Measurements from ENCODE around the gene PKP2.

The PKP2 gene

DNA sequence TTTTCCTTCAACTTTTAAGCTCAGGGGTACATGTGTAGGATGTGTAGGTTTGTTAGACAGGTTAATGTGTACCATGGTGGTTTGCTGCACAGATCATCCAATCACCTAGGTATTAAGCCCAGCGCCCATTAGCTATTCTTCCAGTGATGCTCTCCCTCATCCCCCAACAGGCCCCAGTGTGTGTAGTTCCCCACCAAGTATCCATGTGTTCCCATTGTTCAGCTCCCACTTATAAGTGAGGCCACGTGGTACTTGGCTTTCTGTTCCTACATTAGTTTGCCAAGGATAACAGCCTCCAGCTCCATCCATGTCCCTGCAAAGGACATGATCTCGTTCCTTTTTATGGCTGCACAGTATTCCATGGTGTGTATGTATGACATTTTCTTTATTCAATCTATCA, 92.3 kb downstream of the PKP2 start:
- no peak for DNase-seq

DNA sequence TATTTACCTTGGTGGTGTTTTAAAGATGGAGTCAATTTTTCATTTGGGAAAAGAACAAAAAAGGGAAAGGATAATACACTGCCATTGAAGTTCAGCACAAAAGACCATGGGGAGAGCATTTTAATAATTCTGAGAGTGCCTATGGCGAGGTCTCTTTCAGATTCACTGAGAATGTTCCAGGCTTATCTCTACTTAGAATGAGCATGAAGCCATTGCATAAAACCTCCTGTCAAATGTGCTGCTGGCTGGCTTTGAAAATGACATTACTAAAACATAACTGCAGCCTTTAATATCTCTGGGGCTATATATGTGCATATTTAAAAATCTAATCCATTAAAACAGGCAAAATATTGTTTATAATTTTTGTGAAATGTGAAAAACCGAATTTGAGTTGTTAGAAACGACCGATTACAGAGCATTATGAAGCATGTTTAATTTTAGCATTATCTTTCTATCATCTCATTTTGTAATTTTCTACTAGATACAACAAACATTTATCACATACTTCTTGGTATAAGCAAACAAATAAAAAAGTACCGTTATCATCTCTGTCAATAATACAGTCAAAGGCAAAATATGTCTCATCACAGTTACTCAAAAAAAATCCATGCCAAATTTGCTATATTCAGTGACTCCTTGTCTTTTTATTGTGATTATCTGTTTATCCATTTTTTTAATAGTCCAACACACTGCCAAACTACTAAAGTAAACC, 95.2 kb downstream of the PKP2 start:
- DNase-seq: no peak

DNA sequence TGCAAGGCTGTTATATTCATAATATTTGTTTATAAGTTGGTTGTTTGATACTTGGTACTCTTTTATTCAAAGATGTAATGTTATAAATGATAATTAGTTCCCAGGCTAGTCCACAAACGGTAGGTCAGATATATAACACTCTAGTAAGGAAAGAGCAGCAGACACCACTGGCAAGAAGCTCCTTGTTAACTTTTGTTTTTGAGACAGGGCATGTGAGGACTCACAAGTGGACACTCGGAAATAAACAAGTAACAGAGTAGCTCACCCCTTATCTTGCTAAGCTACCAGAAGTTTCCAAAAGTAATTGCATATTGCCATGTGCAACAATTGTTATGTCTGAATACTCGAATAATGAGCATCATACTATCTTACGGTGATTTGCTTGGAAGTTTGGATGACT, 102.3 kb downstream of the PKP2 start:
- DNase-seq: no peak

DNA sequence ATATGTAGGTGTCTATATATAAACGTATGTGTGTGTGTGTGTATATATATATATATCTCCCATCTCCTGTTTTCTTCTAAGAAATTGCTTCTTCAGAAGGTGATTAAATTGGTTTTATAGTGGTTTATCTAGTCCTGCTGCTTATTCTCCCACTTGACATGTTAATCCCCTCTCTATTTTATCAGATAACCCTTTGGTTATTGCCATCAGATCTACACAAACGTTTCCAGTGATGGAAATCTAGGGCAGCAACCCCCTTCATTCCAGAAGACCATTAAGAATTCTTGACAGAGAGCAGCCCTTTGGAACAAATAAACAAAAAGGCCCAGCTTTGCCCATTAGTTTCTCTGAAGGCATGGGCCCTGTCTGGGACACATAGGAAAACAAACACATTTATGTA, 106.7 kb downstream of the PKP2 start:
- DNase-seq: no peak

DNA sequence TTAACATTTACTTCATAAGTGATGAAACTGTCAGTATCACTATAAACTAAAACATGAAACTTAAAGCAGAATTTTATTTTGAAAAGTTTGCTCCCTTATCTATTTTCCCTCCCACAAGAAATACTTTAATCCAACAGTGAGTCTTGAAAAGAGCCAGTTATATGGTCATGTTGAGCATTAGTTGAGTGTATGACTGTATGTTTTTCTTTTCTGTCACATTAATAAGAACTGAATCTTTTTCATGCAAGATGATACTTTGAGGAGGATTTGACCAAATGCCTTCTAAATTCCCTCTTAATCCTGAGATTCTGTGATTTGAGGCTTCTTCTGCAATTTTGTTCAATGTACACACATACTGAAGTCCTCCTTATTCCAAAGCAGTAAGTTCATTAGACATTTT, 107.1 kb downstream of the PKP2 start:
- DNase-seq: no peak

GRCh38 chr12:32788405-32788804, 108.2 kb downstream of the PKP2 start:
- no peak for DNase-seq

DNA sequence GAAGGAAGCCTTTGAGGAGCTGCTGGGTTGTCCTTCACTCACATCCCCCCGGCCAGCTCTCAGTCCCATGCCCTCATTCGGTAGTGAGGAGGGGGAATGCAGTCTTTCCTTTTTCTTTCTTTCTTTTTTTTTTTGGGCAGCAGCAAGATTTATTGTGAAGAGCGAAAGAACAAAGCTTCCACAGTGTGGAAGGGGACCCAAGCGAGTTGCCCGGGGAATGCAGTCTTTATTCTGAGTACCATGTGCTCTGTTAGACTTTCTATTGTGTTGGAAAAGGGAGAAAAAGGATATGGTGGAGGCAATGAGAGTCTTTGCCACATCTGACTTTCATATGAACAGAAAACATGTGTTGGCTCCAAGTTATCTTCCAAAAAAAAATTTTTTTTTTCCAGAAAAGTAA, 111.0 kb downstream of the PKP2 start:
- no peak for DNase-seq

GRCh38 chr12:32783029-32783428, 113.5 kb downstream of the PKP2 start:
- no peak for DNase-seq

DNA sequence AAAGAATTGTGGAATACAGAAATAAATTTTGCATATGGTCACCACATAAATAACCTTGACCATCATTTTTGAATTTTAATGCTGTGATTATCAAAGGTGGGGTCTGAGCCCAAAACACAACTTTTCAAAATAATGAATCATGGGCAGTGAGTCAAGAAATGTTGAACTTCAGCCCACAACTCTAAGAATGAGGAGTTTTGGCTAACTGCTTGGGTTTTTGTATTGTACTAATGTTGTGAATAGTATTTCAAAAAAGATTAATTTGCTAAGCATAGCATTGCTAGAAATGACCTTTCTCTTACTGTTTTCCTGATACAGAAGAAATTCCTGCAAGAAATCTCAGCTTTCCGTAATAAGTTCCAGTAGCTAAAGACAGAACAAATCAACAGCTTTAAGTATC, 116.5 kb downstream of the PKP2 start:
- DNase-seq: no peak

GRCh38 chr12:32777691-32778175, 118.8 kb downstream of the PKP2 start:
- DNase-seq: no peak

GRCh38 chr12:32777159-32777558, 119.4 kb downstream of the PKP2 start:
- DNase-seq: no peak

- DNase-seq: no peak
These were observed 120.3 kb downstream of the PKP2 start for GRCh38 chr12:32776258-32776657.

DNA sequence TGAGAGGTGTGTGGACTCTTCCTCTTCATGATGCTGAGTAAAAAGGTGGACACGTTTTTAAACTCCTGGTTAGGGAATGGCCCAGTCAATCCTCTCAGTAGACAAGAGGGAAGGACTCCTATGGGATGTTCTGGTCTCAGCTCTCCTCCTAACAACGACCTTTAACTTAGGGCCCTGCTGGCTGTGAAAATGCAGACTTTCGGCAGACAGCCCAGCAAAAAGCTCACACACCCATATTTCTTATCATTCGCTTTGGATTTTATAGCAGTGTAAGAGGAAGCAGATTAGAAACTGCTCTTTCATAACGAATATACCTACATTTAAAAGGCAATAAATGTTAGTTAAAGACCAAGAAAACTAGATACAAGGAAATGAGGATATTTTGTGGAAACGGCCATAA, 122.9 kb downstream of the PKP2 start:
- no peak for DNase-seq

- no peak for DNase-seq
These were observed 126.4 kb downstream of the PKP2 start for GRCh38 chr12:32770141-32770540.

DNA sequence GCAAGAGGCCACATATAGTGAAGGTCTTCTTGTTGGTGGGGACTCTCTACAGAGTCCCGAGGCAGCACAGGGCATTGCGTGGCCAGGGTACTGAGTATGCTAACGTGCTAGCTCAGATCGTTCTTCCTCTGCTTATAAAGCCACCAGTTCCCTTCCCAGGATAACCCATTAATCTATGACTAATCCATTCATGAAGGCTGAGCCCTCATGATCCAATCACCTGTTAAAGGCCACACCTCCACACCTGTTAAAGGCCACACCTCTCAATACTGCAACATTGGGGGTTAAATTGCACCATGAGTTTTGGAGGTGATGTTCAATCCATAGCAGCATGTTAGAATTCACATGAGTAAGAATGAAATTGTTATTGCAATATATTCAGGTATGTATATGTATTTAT, 128.1 kb downstream of the PKP2 start:
- DNase-seq: no peak

- DNase-seq: no peak
These were observed 130.7 kb downstream of the PKP2 start for GRCh38 chr12:32765906-32766305.

DNA sequence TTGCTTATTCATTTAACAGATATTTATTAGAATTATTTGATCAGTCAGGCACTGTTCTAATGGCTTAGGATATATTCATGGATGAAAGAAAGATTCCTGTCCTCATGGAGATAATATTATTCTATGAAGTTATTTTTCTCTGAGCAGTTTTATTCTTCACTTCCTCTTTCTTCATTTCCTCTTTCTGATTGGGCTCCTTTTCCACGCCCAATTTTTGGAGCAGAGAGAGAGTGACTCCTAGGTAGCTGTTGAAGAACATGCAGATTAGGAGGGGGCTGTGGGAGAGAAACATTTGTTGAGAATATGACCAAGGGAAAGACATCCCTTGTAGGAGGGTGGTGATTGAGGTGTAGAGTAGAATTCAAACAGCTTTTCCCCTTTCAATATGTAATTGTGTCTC, 134.9 kb downstream of the PKP2 start:
- DNase-seq: no peak

GRCh38 chr12:32757157-32757556, 139.4 kb downstream of the PKP2 start:
- no peak for DNase-seq

DNA sequence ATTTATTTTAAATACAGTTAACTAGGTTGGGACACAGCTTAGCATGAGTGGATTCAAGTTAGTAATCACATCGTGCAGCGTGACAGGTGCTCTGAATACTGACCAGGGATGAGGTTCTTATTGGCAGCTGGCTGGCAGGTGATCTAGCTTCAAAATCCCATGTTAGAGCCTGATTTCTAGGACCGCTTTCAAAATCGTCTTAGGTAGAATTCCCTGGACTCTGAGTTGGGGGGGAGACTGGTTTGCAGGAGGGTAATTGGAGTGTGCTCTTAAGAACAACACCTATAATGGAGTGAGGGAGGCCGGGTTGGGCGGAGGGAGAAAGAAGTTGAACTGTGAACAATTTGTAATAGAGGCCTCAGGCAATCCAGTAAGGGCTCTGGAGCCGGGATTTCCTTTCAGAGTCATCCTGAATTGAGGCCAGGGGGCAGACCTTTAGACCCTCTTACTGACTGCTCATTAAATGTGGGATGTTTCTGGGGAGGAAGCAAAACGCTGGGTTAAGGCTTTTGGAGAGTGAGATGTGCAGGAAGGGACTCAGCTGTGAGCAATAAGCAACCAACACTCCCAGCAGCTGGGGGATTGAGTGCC, 140.0 kb downstream of the PKP2 start:
- DNase-seq: no peak

GRCh38 chr12:32755654-32756475, 140.7 kb downstream of the PKP2 start, which contains the start of gene YARS2:
Gene YARS2 (minus strand): TSS chr12:32755897. CDS start chr12:32755874, 23 bp downstream.
- peak; percentile 90 for DNase-seq

DNA sequence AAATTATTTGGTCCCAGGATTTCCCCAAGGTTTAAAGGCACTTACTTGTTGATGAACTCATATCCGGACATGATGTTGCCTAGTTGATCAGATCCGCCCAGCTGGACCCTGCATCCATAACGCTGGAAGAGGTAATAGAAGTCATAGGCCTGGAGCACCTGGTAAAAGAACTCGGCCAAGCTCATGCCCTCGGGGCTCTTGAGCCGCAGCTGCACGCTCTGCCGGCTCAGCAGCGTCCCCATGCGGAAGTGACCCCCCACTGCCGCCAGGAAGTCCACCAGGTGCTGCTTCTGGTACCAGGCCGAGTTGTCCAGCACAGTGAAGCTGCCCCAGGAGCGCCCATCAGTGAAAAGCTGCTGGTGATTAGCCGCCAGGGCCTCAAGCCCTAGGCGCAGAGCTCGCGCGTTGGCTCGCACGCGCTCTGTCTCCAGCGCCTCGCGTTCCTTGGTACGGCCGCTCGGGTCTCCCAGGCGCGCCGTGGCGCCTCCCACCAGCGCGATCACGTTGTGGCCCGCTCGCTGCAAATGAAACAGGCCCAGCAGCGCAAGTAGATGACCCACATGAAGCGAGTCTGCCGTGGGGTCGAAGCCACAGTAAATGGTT, 141.4 kb downstream of the PKP2 start:
- DNase-seq: peak; percentile 77

GRCh38 chr12:32754111-32754510, 142.5 kb downstream of the PKP2 start:
- DNase-seq: no peak

DNA sequence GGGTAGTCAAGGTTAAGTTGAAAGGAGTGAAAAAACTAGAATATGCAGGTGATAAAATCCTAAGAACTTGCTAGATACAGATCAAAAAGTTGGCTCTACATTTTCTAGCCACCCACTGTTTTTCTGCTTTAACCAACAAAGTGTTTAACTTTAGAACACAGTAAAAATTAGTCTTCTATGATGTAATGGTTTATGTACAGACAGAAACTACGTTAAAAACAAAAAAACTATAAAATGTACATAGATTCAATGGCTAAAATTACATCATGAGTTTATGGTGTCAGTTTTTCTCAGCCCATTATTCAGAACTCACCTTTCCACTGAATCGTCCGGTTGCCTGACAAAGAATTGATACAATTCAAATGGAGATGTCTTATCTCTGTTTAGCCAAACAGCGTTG, 143.0 kb downstream of the PKP2 start:
- DNase-seq: no peak

Data from activated naive CD4-positive, alpha-beta T cell treated with Interleukin-2 at 50 U/mL for 16 hours (primary cell).